ENCODE measurements around the gene BBIP1. TPM values are rescaled to one million over a fixed set of nuclear protein-coding genes. Genes with fewer than 3 reads are reported as not detected.

The BBIP1 gene, protein sequence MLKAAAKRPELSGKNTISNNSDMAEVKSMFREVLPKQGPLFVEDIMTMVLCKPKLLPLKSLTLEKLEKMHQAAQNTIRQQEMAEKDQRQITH
- 10 to 100 TPM; 18.2 to 23.1 TPM for total RNA-seq

DNA sequence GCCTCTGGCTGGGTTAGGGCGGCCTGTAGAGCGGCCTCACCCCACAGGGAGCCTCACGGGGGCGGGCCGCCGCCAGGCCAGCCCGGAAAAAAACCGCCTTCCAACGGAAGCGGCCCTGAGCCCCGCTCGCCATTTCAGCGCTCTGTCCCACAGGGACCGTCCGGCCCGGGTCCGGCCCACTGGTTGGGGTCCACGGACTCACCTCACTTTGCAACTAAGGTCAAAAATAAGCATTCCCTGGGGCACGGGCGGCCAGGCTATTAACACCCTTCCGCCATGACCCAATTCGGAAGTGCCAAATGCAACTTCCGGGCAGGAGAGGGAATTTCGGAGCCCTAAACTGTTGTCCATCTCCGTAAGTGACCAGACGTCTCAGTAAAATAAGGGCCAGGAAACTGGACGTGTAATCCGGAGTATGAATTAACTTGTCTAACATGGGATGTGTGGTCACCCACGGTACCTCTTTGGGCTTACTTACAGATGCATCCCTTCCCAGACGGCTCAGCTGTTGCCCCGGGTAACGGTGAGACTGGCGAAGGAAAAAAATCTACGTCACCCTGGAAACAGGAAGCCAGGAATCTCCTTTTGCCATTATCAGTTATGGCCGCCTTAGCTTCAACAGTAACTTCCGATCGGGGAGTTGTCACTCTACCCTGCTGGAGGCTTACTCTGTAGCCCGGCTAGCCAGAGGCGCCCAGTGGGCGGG is at the start of gene BBIP1:
Gene BBIP1 (minus strand): TSS at position 538 of the 706 bp plus-strand sequence. CDS start 1,023 bp downstream, outside the sequence.
- TF ChIP-seq, protein P1, sequence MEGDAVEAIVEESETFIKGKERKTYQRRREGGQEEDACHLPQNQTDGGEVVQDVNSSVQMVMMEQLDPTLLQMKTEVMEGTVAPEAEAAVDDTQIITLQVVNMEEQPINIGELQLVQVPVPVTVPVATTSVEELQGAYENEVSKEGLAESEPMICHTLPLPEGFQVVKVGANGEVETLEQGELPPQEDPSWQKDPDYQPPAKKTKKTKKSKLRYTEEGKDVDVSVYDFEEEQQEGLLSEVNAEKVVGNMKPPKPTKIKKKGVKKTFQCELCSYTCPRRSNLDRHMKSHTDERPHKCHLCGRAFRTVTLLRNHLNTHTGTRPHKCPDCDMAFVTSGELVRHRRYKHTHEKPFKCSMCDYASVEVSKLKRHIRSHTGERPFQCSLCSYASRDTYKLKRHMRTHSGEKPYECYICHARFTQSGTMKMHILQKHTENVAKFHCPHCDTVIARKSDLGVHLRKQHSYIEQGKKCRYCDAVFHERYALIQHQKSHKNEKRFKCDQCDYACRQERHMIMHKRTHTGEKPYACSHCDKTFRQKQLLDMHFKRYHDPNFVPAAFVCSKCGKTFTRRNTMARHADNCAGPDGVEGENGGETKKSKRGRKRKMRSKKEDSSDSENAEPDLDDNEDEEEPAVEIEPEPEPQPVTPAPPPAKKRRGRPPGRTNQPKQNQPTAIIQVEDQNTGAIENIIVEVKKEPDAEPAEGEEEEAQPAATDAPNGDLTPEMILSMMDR (IDR thresholded peaks at IDR 0.05): peak in 1 of 2 donors; percentile 4
- no peaks in the 10 kb centered on the region for H3K36me3 ChIP-seq
- H3K4me3 ChIP-seq: peak within 1 kb of the TSS; percentile 80 to 82
- H3K4me1 ChIP-seq: peaks cover 0 to 28% of the 10 kb centered on the region in 2 donors
- peak within 1 kb of the TSS; percentile 98 to 99 for H3K27ac ChIP-seq
- no peaks in the 10 kb centered on the region for H3K27me3 ChIP-seq
- DNase-seq (ENCODE audit: low spot score): no peak
- H3K9me3 ChIP-seq: no peaks in the 10 kb centered on the region

DNA sequence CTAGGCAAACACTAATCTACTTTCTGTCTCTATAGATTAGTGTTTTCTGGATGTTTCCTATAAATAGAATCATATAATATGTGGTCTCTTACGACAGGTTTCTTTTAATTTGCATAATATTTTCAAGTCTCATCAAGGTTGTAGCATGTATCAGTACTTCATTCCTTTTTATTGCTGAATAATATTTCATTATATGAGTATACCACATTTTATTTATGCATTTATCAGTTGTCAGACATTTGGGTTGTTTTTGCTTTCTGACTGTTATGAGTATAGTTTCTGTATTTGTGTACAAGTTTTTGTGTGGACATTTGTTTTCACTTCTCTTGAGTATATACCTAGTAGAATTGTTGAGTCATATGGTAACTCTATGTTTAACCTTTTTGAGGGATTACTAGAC is 48.7 kb upstream of the BBIP1 start:
- TF ChIP-seq, protein P1 (IDR thresholded peaks at IDR 0.05): no peak
- no peaks in the 10 kb centered on the region for H3K9me3 ChIP-seq
- no peaks in the 10 kb centered on the region for H3K36me3 ChIP-seq
- no peak overlapping the region for H3K27ac ChIP-seq
- DNase-seq (ENCODE audit: low spot score): no peak
- peaks cover 0 to 7% of the 10 kb centered on the region in 2 donors for H3K4me1 ChIP-seq
- no peak overlapping the region for H3K4me3 ChIP-seq
- H3K27me3 ChIP-seq: no peaks in the 10 kb centered on the region

DNA sequence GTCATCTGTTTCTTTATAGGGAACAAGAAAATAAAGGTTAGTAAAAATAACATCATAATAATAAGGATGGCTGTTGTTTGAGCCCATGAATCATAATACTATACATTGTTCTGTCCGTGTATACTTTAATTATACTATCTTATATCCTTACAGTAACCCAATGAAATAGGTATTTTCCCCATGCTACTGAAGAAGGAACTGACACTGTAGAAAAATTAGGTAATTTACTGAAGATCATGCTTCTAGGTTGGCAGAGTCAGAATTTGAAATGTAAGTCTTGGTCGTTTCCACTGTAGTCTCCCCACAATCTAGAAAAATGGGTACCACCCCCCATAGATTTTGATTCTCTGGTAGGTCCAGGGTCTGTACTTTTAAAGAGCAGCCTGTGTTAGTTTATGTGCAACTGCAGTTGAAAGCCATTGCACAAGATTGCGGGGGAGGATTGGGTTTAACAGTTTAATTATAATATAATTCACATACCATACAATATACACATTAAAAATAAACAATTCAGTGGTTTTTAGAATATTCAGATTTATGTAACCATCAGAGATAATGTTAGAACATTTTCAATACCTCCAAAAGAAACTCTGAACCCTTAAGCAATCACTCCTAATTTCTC is 48.1 kb upstream of the BBIP1 start:
- no peak for DNase-seq (ENCODE audit: low spot score)
- Histone ChIP-seq H3K4me3 (no peak overlapping the region), H3K27ac (no peak overlapping the region), H3K4me1 (peaks cover 0 to 10% of the 10 kb centered on the region in 2 donors), H3K36me3 (no peaks in the 10 kb centered on the region), H3K27me3 (no peaks in the 10 kb centered on the region), H3K9me3 (no peaks in the 10 kb centered on the region)
- TF ChIP-seq, protein P1 (IDR thresholded peaks at IDR 0.05): no peak

DNA sequence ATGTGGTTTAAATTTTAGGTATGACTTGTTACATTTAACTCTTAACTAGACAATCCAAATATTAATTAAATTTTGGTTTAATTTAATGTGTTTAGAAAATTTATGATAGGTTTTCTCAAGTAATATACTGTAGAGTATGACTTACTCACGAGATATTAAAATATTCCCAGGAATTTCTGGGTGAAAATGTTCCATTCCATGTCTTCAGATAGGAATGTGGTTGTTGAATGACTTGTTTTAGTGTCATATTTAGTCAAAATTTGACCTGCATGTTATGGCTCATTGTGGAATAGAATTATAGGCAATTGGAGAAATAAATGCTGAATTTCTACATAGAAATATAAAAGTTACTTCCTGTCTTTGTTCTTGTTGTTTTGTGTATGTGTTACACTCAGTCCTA is 47.2 kb upstream of the BBIP1 start:
- Histone ChIP-seq H3K36me3 (no peaks in the 10 kb centered on the region), H3K4me1 (peaks cover 0 to 10% of the 10 kb centered on the region in 2 donors), H3K27me3 (no peaks in the 10 kb centered on the region), H3K9me3 (no peaks in the 10 kb centered on the region), H3K4me3 (no peak overlapping the region), H3K27ac (no peak overlapping the region)
- TF ChIP-seq, protein P1 (IDR thresholded peaks at IDR 0.05): no peak
- DNase-seq (ENCODE audit: low spot score): no peak

DNA sequence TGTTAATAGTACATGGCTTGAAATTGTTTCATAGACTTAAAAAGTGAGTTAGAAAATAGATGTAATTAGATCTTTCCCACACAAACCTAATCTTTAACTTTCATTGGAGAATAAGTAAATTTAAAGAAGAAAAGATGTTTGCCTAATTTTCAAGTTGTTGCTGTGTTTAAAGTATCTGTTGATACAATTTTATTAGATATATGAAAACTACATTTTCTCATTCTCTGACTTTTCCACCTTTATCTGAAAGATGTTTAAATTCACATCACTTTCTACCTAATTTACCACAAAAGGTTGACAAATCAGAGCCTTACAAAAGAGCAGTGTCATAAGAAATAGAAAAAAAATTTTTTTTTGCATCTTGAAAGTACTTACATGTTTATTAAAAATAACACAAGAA is 46.2 kb upstream of the BBIP1 start:
- H3K27me3 ChIP-seq: no peaks in the 10 kb centered on the region
- H3K4me3 ChIP-seq: no peak overlapping the region
- H3K27ac ChIP-seq: no peak overlapping the region
- H3K4me1 ChIP-seq: peaks cover 0 to 10% of the 10 kb centered on the region in 2 donors
- DNase-seq (ENCODE audit: low spot score): no peak
- H3K9me3 ChIP-seq: no peaks in the 10 kb centered on the region
- TF ChIP-seq, protein P1 (IDR thresholded peaks at IDR 0.05): no peak
- H3K36me3 ChIP-seq: no peaks in the 10 kb centered on the region

Data from right atrium auricular region (tissue), 2 donors.